NOMO-1 treated with dmso at 0.1 percent for 144 hours (cell line): ENCODE data around the gene BLCAP.
"Not testable (repeated sequence)": the region's sequence is repeated elsewhere in the genome, so short reads cannot be mapped to it uniquely, and the experiment has no call there.

Experiments
- DNase-seq: peaks from one replicate; lab custom pipeline; 2025; ENCODE audit not compliant: unreplicated experiment; lab: John Stamatoyannopoulos, UW

BLCAP gene

DNA sequence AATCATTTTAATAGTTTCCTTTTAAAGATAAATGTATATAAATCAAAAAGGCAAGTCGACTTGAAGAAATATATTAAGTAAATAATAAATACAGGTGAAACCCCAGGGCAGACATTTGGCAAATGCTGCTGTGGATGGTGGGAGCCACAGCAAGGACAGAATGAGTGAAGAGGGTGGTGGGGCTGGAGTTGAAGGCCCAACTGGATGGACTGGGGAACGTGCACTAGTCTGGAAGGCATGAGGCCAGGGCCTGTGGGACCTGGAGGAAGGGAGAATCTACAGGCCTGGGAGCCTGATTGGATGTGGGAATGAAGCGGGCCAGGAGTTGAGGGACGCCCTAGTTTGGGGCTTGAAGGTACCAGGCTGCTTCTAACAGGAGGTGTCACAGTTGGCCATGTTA lies 30.6 kb upstream of the BLCAP start:
- DNase-seq: no peak

DNA sequence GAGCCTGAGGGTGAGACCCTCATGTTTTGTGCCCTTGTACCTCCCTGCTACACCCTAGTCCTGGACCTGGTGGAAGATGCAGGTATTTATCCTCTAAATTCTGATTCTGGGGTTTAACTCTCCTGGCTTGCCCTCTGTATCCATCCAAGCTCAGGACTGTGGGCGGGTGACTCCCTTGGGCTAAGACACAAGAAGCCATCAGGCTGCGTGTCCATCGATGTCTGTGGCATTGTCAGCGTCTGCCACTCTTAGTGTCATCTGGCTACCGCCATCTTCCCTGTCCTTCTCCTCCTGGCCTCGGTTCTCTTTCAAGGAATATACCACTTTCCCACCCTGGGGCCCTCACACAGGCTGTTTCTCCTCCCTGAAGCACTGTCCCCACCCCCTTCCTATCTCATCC lies 28.9 kb upstream of the BLCAP start:
- DNase-seq: no peak

- DNase-seq: not testable (repeated sequence)
Measured at GRCh38 chr20:37554721-37555298, 27.1 kb upstream of the BLCAP start.

DNA sequence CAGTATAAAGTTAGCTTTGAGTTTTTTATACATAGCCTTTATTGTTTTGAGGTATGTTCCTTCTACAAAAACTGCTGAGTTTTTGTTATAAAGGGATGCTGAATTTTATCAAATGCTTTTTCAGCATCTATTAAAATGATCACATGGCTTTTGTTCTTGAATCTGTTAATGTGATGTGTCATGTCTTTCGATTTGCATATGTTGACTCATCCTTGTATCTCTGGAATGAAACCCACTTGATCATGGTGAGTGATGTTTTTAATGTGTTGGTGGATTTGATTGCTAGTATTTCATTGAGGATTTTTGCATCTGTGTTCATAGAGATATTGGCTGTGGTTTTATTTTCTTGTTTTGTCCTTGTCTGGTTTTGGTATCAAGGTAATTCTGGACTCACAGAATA lies 24.7 kb upstream of the BLCAP start:
- DNase-seq: no peak

- DNase-seq: not testable (repeated sequence)
Measured at GRCh38 chr20:37551660-37552059, 24.0 kb upstream of the BLCAP start.

GRCh38 chr20:37550101-37550920 lies 22.6 kb upstream of the BLCAP start:
- not testable (repeated sequence) for DNase-seq

DNA sequence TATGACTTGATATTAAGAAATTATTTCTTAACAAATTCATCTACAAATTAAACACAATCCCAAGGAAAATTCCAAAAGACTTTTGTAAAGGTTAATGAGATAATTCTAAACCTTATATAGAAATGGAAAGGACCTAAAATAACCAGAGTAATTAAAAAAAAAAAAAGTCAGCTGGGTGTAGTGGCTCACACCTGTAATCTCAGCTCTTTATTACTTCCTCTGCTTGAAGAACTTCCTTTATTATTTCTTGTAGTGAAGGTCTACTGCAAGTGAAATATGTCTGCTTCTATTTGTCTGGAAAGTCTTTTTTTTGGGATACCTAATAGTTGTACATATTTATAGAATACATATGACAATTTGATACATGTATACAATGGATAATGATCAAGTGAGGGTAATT lies 20.2 kb upstream of the BLCAP start:
- no peak for DNase-seq

DNA sequence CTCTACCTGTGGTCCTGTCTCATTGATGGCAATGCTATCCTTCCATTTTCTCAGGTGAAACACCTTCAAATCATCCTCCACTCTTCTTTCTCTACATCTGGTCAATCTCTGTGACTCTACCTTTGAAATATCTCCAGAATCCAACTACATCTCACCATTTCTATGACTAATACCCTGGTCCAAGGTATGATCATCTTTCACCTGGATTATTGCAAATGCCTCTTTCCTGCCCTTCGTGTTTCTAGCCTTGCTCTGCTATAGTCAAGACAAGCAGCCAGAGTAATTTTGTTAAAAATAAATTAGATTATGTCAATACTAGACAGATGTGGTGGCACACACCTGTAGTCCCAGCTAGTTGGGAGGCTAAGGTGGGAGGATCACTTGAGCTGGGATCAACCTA lies 17.8 kb upstream of the BLCAP start:
- no peak for DNase-seq

DNA sequence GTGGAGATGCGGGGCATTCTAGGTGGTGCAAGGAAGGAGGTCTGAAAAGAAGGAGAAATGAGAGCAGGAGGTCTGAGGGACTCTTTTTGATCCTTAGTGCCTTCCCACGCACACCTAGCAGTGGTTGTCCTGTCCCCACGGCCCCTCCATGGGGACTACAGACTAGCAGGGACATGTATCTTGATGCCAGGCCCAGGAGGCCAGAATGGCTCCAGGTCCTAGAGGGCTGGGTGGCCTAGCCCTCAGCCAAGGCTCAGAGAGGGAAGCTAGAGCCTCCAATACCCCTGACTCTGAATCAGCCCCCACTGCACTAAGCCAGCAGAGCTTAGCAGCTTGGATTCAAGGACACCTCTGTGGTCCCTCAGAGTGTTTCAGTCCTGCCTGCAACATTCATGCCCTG lies 16.7 kb upstream of the BLCAP start:
- no peak for DNase-seq

GRCh38 chr20:37543828-37544227 lies 16.2 kb upstream of the BLCAP start:
- DNase-seq: no peak

GRCh38 chr20:37542281-37542680 lies 14.6 kb upstream of the BLCAP start:
- DNase-seq: no peak

DNA sequence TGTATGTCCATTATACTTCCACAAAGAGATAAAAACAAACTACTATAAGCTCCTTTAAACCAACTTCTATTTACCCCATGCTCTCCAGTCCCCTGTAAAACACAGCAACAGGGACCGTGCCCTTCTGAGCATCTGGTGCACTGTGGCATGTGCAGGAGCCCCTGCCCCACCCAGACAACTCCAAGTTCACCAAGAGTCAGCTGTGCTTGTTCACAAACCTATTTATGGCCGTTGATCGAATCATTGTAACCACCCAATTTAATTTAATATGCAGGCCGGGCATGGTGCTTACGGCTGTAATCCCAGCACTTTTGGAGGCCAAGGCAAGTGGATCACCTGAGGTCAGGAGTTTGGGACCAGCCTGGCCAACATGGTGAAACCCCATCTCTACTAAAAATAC lies 13.7 kb upstream of the BLCAP start:
- no peak for DNase-seq

- not testable (repeated sequence) for DNase-seq
Measured at GRCh38 chr20:37540838-37541237, 13.2 kb upstream of the BLCAP start.

DNA sequence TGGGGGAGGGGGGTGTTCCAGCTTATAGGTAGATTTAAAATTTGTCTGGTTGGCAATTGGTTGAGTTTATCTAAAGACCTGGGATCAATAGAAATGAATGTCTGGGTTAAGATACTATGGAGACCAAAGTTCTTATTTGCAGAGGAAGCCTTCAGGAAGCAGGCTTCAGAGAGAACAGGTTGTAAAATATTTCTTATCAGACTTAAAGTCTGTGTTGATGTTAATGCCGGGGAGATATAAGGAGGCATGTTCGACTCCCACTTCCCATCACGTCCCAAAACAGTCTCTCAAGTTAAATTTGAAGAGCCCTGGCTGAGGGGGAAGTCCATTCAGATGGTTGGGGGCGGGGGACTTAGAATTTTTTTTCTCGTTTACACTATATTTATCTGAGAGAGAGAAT lies 12.3 kb upstream of the BLCAP start:
- no peak for DNase-seq

DNA sequence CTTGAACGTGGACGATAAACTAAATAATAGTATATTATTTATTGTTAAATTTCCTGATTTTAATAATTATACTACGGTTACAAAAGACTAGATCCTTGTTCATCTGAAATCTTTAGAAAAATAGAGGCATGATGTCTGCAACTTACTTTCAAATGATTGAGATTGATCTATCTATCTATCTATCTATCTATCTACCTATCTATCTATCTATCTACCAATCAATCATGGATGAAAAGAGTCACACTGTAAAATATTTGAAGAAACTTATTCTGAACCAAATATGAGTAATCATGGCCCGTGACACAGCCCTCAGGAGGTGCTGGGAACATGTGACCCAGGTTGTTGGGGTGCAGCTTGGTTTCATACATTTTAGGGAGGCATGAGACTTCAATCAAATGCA lies 11.7 kb upstream of the BLCAP start:
- no peak for DNase-seq

DNA sequence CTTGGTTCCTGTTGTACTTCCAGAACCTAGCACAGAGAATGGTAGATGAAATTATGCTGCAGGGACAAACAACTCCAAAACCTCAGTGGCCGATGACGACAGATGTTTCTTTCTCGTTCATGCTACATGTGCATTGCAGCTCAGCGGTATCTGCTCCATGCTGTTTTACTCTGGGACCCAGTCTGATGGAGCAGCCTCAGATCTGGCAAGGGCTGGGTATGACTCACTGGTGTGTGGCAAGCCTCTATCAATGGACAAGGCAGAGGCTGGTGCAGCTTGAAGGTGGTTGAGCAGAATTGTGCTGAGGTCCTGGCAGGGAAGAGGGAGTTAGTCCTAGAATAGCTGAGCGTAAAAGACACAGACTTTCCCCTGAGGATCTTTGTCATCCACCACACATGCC lies 10.3 kb upstream of the BLCAP start:
- DNase-seq: peak; percentile 8

- DNase-seq: no peak
Measured at GRCh38 chr20:37537505-37537904, 9.8 kb upstream of the BLCAP start.

DNA sequence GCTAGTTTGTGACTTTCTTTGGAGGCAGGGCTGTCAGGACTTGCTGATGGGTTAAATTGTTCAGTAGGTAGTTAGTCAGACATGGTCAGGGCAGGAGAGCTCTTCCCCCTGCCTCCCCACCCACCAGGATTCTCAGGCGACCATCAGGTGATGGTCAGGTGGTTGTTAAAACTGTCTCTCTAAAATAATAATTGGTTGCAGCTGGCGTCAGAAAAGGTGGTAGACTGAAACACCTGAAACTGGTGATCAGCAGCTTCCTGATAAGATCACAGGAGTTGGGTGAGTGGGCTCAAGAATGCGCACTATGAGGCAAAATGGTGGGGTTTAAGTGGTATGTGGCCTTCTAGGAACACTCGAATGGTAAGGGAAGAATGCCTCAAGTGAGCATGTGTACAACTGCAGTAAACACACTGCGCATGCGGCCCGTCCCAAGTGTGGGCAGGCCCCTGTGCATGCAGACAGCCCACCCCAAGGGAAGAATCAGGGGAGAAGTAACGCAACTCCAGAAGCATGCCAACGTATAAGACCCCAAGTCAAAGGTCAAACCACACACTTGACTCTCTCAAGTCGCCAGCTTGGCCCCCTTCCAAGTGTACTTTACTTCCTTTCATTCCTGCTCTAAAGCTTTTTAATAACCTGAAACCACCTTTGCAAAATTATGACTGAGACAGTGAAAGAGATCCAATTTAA lies 7.9 kb upstream of the BLCAP start:
- DNase-seq: no peak

GRCh38 chr20:37534401-37535157 lies 6.9 kb upstream of the BLCAP start:
- DNase-seq: peak; percentile 47

DNA sequence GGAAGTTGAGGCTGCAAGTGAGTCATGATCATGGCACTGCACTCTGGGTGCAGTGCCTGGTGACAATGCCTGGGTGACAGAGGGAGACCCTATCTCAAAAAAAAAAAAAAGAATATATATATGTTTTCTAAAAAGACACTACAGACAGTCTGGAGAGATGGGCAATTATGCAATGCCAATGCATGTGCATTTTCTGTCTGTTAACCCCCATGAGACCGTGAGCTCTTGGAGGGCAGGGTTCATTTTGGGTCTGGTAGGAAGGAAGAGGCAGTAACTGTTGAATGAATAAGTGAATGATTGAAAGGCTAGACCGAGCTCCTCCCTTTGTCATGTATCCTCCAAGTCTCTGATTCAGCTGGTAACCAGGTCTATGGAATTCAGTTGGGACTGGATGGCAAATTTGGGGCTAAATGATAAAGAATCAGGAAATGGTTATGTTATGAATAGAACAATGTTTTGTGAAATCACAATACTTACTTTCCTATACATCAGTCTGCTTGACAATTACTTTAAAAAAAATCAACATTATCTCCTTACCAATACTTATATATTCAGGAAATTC lies 5.6 kb upstream of the BLCAP start:
- no peak for DNase-seq

DNA sequence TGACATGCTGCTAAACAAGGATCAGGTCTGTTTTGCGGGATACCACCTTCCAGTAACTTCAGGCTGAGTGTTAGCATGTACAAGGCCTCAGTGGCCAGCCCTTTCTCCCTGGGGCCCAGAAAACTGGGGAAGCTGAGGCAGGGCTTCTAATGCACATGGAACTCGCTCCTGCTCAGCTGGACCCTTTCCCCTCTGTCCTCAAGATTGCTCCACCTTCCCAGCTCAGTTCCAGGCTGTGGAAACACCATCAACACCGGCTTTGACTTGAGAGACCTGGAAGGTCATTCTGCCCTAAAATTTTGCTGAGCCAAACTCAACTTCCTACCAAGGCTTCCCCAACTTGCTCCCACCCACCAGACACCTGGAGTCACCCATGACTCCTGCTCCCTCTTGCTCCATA lies 4.2 kb upstream of the BLCAP start:
- DNase-seq: no peak
